Posterior vena cava (tissue), 2 donors: ENCODE results near the gene TOMM5. TPM values are rescaled to one million over a fixed set of nuclear protein-coding genes. Genes with fewer than 3 reads are reported as not detected.

Experiments
- DNase-seq: peaks from one replicate; pipeline ENCODE4 v3.0.0-alpha.2; 2020; ENCODE audit warnings: low spot score
- intact Hi-C, 2 donors: fragments of 100-400 bp; cut with DNase I; formaldehyde crosslinking; loops; one replicate each; pipeline versions ENCODE4 v1.14.1 to v1.14.2; 2022 to 2023
- total RNA-seq, 2 donors: library from RNA; stranded (reverse); fragmentation: NEBNext Ultra II Directional; extraction: Animal tissue kit (Norgen Biotek cat#: 25700); gene quantifications; one replicate each; pipeline ENCODE4 v1.2.1, GENCODE V29; 2021
- donor health status: DM: yes; HTN: yes; CAD: no.
- donor health status: DM: yes; HTN: yes; CAD: no.

The TOMM5 gene
- total RNA-seq, 2 donors from 2014 or later, result 55.9 to 62.9 TPM

DNA sequence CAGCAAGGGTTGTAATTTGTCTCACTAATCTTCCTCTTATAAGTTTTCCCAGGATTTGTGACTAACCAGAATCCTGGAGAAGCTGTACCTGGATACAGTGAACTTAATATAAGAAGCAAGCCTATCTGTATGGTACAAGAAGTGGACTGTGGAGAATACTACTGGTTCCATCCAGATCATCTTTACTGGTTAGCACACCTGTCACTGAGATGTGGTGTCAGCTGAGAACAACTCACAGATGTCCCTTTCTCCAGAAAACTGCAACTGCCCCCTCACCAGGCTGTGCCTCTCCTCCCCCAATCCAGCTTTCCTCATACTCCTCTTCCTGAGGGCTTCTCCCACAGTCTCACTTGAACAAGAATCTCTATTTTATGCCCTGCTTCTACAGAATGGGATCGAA lies 21.1 kb downstream of the TOMM5 start:
- DNase-seq, result no peak
- intact Hi-C loops, result no loop called here

DNA sequence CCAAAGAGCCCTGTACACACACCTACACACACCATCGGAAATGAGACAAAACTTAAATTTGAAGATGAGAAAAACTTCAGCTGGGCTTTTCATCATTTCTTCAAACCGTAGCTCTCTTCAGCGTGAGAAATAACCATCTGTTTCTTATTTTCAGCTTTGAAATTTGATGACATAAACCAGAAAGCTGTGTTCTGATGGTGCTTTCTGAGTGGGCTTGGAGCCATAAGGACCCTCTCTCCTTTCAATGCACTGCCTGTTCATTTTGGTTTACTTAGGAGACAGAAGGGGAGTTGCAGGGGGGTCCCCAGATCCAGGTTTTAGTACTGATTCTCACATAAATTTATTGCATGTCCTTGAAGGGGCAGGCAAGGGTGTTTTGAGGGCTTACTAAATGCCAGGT lies 25.7 kb downstream of the TOMM5 start:
- intact Hi-C loops, result no loop called here
- no peak for DNase-seq

DNA sequence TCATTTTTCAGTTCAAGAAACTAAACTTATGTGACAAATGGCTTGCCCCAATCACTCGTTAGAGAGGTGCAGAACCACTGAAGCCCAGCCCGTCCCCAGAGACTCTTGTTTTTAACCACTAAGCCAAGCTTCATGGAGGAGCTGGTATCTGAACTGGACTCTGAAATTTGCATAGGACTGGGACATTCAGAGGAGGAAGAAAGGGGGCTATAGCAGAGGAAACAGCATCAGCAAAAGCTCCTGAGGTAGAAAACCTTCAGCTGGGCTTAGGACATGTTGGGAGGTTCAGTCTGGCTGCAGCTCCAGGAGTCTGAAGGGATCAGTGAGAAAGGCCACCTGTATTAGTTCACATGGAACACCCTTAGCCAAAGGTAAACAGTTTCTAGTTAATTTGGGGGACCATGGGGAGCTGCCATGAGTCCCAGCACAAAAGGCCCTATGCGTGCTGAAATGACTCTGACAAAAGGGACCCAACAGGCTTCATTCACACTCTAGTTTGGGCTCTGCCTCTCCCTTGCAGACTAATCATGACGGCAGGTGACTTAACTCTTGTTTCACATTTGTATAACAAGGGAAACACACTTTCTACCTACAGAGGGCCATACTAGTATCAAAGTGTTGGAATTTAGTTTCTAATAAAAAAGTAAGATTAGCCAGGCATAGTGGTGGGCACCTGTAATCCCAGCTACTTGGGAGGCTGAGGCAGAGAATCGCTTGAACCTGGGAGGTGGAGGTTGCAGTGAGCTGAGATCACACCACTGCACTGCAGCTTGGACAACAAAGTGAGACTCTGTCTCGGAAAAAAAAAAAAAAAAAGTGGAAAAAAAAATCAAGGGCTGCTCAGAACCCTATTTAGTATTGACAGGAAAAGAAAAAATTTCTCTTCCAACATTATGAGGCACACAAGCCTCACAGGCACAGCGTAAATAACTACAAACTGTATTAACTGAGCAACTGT lies 26.5 kb downstream of the TOMM5 start:
- DNase-seq, result no peak
- intact Hi-C loops, result no loop called here

GRCh38 chr9:37564916-37565315 lies 27.5 kb downstream of the TOMM5 start:
- intact Hi-C loops, result no loop called here
- DNase-seq, result no peak

DNA sequence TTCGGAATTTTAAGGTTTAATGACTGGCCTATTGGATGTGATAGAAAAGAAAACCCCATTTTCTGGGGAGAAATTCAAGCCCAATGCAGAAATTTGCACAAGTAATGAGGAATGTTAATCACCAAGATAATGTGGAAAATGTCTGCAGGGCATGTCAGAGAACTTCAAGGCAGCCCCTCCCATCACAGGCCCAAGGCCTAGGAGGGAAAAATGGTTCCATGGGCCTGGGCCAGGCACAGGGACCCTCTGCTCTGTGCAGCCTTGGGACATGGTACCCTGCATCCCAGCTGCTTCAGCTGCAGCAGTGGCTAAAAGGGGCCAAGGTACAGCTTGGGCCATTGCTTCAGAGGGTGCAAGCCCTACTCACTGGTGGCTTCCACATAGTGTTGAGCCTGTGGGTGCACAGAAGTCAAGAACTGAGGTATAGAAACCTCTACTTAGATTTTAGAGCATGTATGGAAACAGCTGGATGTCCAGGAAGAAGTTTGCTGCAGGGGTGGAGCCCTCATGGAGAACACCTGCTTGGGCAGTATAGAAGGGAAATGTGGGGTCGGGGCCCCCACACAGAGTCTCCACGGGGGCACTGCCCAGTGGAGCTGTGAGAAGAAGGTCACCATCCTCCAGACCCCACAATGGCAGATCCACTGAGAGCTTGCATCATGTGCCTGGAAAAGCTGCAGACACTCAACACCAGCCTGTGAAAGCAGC lies 28.4 kb downstream of the TOMM5 start:
- no peak for DNase-seq
- intact Hi-C loops, result no loop called here

GRCh38 chr9:37562826-37563225 lies 29.6 kb downstream of the TOMM5 start:
- intact Hi-C loops, result no loop called here
- DNase-seq, result no peak

DNA sequence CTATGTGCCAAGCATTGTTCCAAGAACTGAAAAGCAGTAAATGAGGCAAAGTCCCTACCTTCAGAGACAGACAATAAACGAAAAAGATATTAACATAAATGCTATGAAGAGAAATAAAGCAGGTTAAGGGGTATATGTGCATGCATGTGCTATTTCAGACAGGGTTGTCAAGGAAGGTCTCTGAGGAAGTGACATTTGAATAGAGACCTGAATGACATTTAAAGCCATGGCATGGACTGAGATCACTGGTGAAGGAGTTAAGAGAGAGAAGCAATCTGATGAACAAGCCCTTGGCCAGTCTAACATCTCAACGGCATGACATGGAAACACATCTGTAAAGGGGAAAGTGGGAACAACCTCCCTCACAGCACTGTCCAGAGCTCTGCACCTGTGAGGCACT lies 30.7 kb downstream of the TOMM5 start:
- DNase-seq, result no peak
- intact Hi-C loops, result no loop called here

DNA sequence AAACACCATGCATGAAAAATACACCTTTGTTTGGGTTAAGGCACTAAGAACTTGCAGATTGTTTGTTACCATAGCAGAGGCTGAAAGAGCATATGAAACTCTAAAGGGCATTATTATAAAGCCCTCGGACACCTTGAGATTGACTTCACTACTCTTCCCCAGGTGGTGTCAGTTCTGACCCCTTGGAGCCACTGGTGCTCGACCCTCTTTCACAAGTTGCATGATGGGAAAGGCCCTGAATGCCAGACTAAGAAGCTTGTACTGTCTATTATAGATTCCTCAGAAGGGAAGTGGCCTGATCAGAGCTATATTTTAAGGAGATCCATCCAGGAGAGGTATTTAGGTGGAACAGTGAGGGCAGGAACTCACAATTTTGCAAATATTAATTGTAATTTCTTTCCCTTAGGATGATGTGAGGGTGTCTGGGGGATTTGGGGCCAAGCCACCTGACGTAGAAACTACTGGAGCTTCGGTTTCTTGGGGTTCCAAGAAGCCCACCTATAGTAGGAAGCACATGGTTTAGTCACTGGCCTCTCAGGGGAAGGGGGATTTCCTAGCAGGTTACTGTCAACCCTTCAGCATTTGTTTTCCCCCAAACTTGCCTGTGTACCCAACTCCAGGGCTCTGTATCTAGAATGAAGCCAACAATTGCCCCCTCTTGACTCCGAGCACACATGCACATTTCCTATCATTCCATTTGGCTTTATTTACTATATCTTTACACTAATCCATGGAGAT lies 32.4 kb downstream of the TOMM5 start:
- DNase-seq, result no peak
- intact Hi-C loops, result no loop called here

DNA sequence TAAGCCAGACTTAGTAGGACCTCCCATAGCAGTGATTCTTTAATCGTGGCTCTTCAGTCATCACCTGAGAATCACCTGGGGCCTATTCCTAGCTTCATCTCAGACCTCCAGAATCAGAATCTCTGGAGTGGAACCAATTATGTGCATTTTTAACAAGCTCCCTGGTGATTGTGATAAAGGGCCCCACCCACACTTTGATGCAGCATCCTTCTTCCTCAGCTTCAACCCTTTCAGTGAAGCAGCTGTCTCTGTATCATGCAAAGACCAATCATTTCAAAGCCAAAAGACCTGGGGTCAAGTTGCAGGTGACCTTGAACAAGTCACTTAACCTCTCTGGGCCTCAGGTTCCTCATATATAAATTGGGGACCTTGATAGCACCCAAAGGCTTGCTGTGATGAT lies 33.3 kb downstream of the TOMM5 start:
- DNase-seq, result no peak
- intact Hi-C loops, result no loop called here

DNA sequence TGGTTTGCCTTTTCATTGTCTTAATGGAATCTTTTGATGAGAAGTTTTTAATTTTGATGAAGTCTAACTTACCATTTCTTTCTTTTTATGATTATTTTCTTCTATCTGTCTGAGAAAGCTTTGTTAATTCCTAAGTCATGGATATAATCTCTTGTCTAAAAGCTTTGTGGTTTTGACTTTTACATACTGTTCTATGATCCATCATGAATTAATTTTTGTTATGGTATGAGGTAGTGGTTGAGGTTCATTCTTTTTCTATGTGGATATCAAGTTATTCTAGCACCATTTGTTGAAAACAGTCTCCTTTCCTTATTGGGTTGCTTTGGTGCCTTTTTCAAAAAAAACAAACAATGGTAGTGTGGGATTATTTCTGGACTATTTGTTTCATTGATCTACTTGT lies 36.6 kb downstream of the TOMM5 start:
- DNase-seq, result no peak
- intact Hi-C loops, result no loop called here

- intact Hi-C loops, result no loop called here
- no peak for DNase-seq
Measured at GRCh38 chr9:37554318-37554717, 38.1 kb downstream of the TOMM5 start.

GRCh38 chr9:37551888-37552287 lies 40.5 kb downstream of the TOMM5 start:
- intact Hi-C loops, result no loop called here
- DNase-seq, result no peak

DNA sequence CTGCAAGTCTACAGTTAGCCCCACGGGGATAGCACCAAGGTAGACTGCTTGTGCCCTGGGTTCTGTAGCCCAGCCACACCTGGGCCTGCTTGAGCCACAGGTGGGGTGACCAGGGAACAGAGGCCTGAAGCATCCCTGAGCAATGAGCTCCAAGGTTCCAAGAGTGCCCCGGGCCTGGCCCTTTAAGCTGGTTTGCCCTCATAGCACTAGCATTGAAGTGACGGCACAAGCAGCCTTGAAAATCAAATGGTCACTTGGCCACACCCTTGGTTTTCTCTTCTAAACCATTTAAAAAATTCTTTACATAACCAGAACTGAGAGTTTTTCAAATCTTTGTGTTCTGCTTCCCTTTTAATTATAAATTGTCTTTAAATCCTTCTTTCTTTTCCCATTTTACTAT lies 40.9 kb downstream of the TOMM5 start:
- intact Hi-C loops, result no loop called here
- DNase-seq, result no peak

DNA sequence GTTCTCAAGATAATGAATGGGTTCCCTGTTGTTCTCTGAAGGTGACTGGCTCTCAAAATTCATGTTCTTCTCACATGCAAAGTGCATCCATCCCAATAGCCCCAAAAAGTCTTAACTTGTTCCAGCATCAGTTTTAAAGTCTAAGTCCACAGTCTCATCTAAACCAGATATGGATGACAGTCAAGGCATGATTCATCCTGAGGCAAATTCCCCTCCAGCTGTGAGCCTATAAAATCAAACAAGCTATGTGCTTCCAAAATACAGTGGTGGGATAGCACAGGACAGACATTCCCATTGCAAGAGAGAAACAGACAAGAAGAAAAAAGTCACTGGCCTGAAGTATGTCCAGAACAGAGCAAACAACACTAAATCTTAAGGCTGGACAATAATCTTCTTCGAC lies 41.6 kb downstream of the TOMM5 start:
- no peak for DNase-seq
- intact Hi-C loops, result no loop called here

- intact Hi-C loops, result no loop called here
- DNase-seq, result no peak
Measured at GRCh38 chr9:37549527-37549926, 42.9 kb downstream of the TOMM5 start.

GRCh38 chr9:37547328-37547878 lies 45.0 kb downstream of the TOMM5 start:
- intact Hi-C loops, result no loop called here
- DNase-seq, result no peak

DNA sequence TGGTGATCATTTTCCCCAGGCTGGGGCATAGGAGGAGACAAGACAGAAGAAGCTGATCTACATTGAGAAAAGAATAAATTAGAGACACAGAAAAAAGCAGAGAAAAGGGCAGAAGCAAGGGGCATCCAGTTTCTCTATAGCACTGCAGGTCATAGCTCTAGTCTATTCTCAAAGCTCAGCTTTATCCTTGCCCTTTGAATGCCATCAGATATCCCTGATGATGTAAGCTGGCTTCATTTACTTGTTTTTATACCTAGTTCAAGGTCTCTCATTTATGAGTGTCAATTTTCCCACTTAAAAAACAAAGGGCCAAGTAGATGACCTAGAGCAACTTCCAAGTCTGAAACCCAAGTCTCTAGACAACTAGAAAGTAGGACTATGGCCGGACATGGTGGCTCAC lies 48.9 kb downstream of the TOMM5 start:
- intact Hi-C loops, result loop anchor here in 1 of 2 donors (5.0 kb wide), 1 partner anchor 1036 kb away; no protein-coding TSS in a partner anchor
- DNase-seq, result no peak

DNA sequence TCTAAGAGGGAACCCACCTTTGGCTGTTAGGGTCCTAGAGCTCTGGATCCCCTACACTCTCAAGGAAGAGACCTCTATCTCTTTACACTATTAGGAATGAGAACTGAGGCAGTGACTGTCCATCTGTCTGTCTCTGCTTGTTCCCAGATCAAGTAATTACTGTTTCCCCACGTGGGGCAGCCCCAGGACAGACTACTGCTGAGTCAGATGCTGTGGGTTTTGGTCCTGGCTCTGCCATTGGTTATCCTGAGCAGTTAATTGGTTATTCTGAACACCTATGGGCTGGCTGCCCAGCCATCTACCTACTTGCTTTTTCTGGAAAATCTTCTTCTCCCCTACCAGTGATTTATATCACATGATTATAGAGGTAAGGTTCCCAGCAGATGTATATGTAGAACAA lies 49.5 kb downstream of the TOMM5 start:
- DNase-seq, result no peak
- intact Hi-C loops, result loop anchor here in 1 of 2 donors (5.0 kb wide), 1 partner anchor 1036 kb away; no protein-coding TSS in a partner anchor

DNA sequence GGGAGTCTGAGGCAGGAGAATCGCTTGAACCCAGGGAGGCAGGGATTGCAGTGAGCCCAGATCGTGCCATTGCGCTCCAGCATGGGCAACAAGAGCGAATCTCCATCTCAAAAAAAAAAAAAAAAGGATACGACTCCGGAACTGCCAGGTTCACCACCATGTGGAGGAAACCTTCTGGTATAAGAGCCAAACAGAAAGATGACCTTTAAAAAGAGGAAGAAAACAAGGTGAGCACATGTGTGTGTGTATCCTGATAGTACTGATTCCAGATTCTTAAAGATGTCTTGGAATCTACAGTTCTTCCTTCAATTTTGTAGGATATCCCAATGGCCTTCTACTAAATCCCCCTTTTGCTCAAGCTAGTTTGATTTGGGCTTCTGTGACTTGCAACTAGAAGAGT lies 49.9 kb downstream of the TOMM5 start:
- DNase-seq, result no peak
- intact Hi-C loops, result loop anchor here in 1 of 2 donors (5.0 kb wide), 1 partner anchor 1035 kb away; no protein-coding TSS in a partner anchor
